Pancreas (tissue), 10 donors: ENCODE data around the gene MXI1. TPM values are rescaled to one million over a fixed set of nuclear protein-coding genes. Genes with fewer than 3 reads are reported as not detected.
A peak's percentile ranks its signal among the peaks of the same experiment; 100 is the strongest.

Experiments used
- ATAC-seq, 4 donors: fragments of 200-7000 bp; cut with Tn5 transposase; one replicate each; pipeline versions ENCODE4 v1.8.0 to v1.9.1; 2020; ENCODE audit warnings: mild to moderate bottlenecking in 4 of 4, moderate library complexity in 4 of 4
- DNase-seq, 6 donors: peaks; one replicate each; pipeline ENCODE4 v3.0.0-alpha.2; 2020
- FAIRE-seq: peaks from 2 replicates; lab custom pipeline; 2012; peaks lifted over from hg19 to GRCh38; lab: Jason Lieb, UNC
- H3K27ac ChIP-seq, 4 donors: fragments of 200-600 bp; sonication (generic); 1 replicate in 3 of 4; 2 replicates in 1 of 4; pipeline versions ENCODE4 v1.5.0 to v1.8.0; 2020
- H3K27me3 ChIP-seq, 4 donors: fragments of 200-600 bp; one replicate each; pipeline ENCODE4 v1.8.0; 2021
- H3K36me3 ChIP-seq, 3 donors: fragments of 200-600 bp; sonication (generic) in 1 of 3; one replicate each; pipeline versions ENCODE4 v1.5.0 to v1.8.0; 2020 to 2021
- H3K4me1 ChIP-seq, 3 donors: fragments of 200-600 bp; one replicate each; pipeline ENCODE4 v1.8.0; 2021
- H3K4me3 ChIP-seq, 4 donors: fragments of 200-600 bp; sonication (generic) in 2 of 4; one replicate each; pipeline versions ENCODE4 v1.5.0 to v1.8.0; 2020 to 2021
- H3K9me3 ChIP-seq, 4 donors: fragments of 200-600 bp; one replicate each; pipeline ENCODE4 v1.8.0; 2021
- CTCF ChIP-seq, 4 donors: fragments of 200-600 bp; sonication (generic) in 3 of 4; IDR thresholded peaks; one replicate each; pipeline versions ENCODE4 v1.5.0 to v1.8.0; 2021; ENCODE audit warnings: antibody characterized with exemption in 4 of 4
- WGBS, 2 donors: extraction: QIAGEN DNeasy Blood & Tissue Kit; methylation state at CpG; one replicate each; pipeline ENCODE4 v1.1.7; 2013; 5-methylcytosine and 5-hydroxymethylcytosine counted together
- intact Hi-C, 3 donors: fragments of 100-400 bp; cut with DNase I; formaldehyde crosslinking; loops; one replicate each; pipeline versions ENCODE4 v1.11.1 to v1.14.2; 2022
- polyA plus RNA-seq, 2 donors: library from polyadenylated mRNA; stranded (reverse); fragments of 200-250 nt; gene quantifications; one replicate each; pipeline ENCODE4 v1.2.3, GENCODE V29; 2013
- total RNA-seq, 6 donors: library from RNA; stranded (reverse); fragmentation: NEBNext Ultra II Directional in 4 of 6; extraction: Animal tissue kit (Norgen Biotek cat#: 25700) in 4 of 6; gene quantifications; one replicate each; pipeline versions ENCODE4 v1.2.1 to v1.2.4, GENCODE V29; 2021 to 2023
- donor health status: healthy with polysubstance abuse.
- donor health status: DM: no; HTN: no; CAD: no; lungs with moderate emphysema.
- donor health status: DM: no; HTN: no; CAD: no.
- donor health status: control.
- donor health status: control.
- donor health status: Bipolar disorder and iron deficiency.
- donor health status: DM: yes; HTN: yes; CAD: no.
- donor health status: DM: no; HTN: no; CAD: no.
- donor health status: DM: no; HTN: no; CAD: no.
- donor health status: DM: yes; HTN: yes; CAD: no.

The MXI1 gene
- total and polyA plus RNA-seq, 8 donors: 8.2 to 30.5 (median 21.5) TPM

- WGBS, 2 donors: 94 to 100% methylated on average over 1 of the region's 1 CpG
These were observed 44.7 kb downstream of the MXI1 start for GRCh38 chr10:110252151-110252550.

DNA sequence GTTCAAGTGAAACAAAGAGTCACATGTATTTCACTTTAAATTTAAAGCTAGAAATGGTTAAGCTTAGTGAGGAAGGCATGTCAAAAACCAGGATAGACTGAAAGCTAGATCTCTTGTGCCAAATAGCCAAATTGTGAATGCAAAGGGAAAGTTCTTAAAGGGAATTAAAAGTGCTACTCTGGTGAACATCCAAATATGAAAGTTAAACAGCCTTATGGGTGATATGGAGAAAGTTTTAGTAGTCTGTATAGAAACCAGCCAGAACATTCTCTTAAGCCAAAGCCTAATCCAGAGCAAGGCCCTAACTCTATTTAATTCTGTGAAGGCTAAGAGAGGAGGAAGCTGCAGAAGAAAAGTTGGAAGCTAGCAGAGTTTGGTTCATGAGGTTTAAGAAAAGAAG is 47.1 kb downstream of the MXI1 start:
- FAIRE-seq (no peak), DNase-seq (no peak), ATAC-seq (no peak)
- intact Hi-C loops: no loop called here
- Histone ChIP-seq H3K27me3 (no peaks in the 10 kb centered on the region), H3K36me3 (no peaks in the 10 kb centered on the region), H3K9me3 (no peaks in the 10 kb centered on the region), H3K4me1 (no peaks in the 10 kb centered on the region), H3K27ac (no peak overlapping the region), H3K4me3 (no peak overlapping the region)
- no peak for TF ChIP-seq CTCF (IDR thresholded peaks at IDR 0.05)

More at GRCh38 chr10:110252151-110252550, 44.7 kb downstream of the MXI1 start:
- Histone ChIP-seq H3K4me1 (no peaks in the 10 kb centered on the region), H3K27me3 (no peaks in the 10 kb centered on the region), H3K27ac (no peak overlapping the region), H3K9me3 (no peaks in the 10 kb centered on the region), H3K4me3 (no peak overlapping the region), H3K36me3 (no peaks in the 10 kb centered on the region)
- no peak for TF ChIP-seq CTCF (IDR thresholded peaks at IDR 0.05)
- intact Hi-C loops: no loop called here
- FAIRE-seq: no peak
- DNase-seq: no peak
- no peak for ATAC-seq

- no peak for ATAC-seq
- no peak for DNase-seq
- no peaks in the 10 kb centered on the region for H3K9me3 ChIP-seq
- no peak for FAIRE-seq
- TF ChIP-seq CTCF (IDR thresholded peaks at IDR 0.05): no peak
- 66 to 84% methylated on average over 1 of the region's 1 CpG for WGBS, 2 donors
- no peaks in the 10 kb centered on the region for H3K36me3 ChIP-seq
- intact Hi-C loops: no loop called here
- H3K27ac ChIP-seq: no peak overlapping the region
- H3K4me1 ChIP-seq: peaks cover 0 to 6% (median 0%) of the 10 kb centered on the region in 3 donors
- H3K4me3 ChIP-seq: no peak overlapping the region
- H3K27me3 ChIP-seq: no peaks in the 10 kb centered on the region
These were observed 51.1 kb downstream of the MXI1 start for GRCh38 chr10:110258542-110258941.

- Histone ChIP-seq H3K4me3 (no peak overlapping the region), H3K27ac (no peak overlapping the region), H3K36me3 (no peaks in the 10 kb centered on the region), H3K4me1 (peaks cover 0 to 6% (median 0%) of the 10 kb centered on the region in 3 donors), H3K9me3 (no peaks in the 10 kb centered on the region), H3K27me3 (no peaks in the 10 kb centered on the region)
- no peak for TF ChIP-seq CTCF (IDR thresholded peaks at IDR 0.05)
- ATAC-seq (no peak), DNase-seq (no peak), FAIRE-seq (no peak)
- intact Hi-C loops: no loop called here
These were observed 51.9 kb downstream of the MXI1 start for GRCh38 chr10:110259317-110259716.

- DNase-seq: no peak
- Histone ChIP-seq H3K27me3 (no peaks in the 10 kb centered on the region), H3K36me3 (no peaks in the 10 kb centered on the region), H3K4me3 (no peak overlapping the region), H3K9me3 (no peaks in the 10 kb centered on the region), H3K27ac (no peak overlapping the region), H3K4me1 (peaks cover 0 to 6% (median 0%) of the 10 kb centered on the region in 3 donors)
- intact Hi-C loops: no loop called here
- TF ChIP-seq CTCF (IDR thresholded peaks at IDR 0.05): no peak
- WGBS, 2 donors: 67 to 70% methylated on average over 1 of the region's 1 CpG
- no peak for ATAC-seq
- peak; percentile 53 for FAIRE-seq
These were observed 53.5 kb downstream of the MXI1 start for GRCh38 chr10:110260746-110261477.
